OCI-M1 (cell line): Measurements from ENCODE around the gene PTPRJ.
"Not testable (repeated sequence)": the region's sequence is repeated elsewhere in the genome, so short reads cannot be mapped to it uniquely, and the experiment has no call there.

ENCODE experiments used
- DNase-seq: peaks from one replicate; lab custom pipeline; 2025; lab: John Stamatoyannopoulos, UW

Gene PTPRJ

GRCh38 chr11:48111891-48112290, 131.5 kb downstream of the PTPRJ start:
- no peak for DNase-seq

GRCh38 chr11:48114740-48115139, 134.4 kb downstream of the PTPRJ start:
- DNase-seq, result peak; percentile 15

- peak; percentile 45 for DNase-seq
Measured at GRCh38 chr11:48116437-48117228, 136.3 kb downstream of the PTPRJ start.

GRCh38 chr11:48122246-48122645, 141.9 kb downstream of the PTPRJ start:
- no peak for DNase-seq

GRCh38 chr11:48122656-48123055, 142.3 kb downstream of the PTPRJ start:
- no peak for DNase-seq

- no peak for DNase-seq
Measured at GRCh38 chr11:48123254-48123875, 143.0 kb downstream of the PTPRJ start.

GRCh38 chr11:48123934-48124755, 143.8 kb downstream of the PTPRJ start:
- DNase-seq, result no peak

GRCh38 chr11:48124880-48125279, 144.5 kb downstream of the PTPRJ start:
- DNase-seq, result no peak

- no peak for DNase-seq
Measured at GRCh38 chr11:48125866-48126265, 145.5 kb downstream of the PTPRJ start.

GRCh38 chr11:48127521-48128183, 147.3 kb downstream of the PTPRJ start:
- DNase-seq, result no peak

- DNase-seq, result peak; percentile 5
Measured at GRCh38 chr11:48129697-48130395, 149.5 kb downstream of the PTPRJ start.

- no peak for DNase-seq
Measured at GRCh38 chr11:48134221-48134922, 154.0 kb downstream of the PTPRJ start.

- DNase-seq, result no peak
Measured at GRCh38 chr11:48138222-48138621, 157.9 kb downstream of the PTPRJ start.

- DNase-seq, result not testable (repeated sequence)
Measured at GRCh38 chr11:48139896-48140295, 159.5 kb downstream of the PTPRJ start.

- no peak for DNase-seq
Measured at GRCh38 chr11:48141475-48142122, 161.2 kb downstream of the PTPRJ start.

- no peak for DNase-seq
Measured at GRCh38 chr11:48142889-48143288, 162.5 kb downstream of the PTPRJ start.

- DNase-seq, result no peak
Measured at GRCh38 chr11:48148749-48149148, 168.4 kb downstream of the PTPRJ start.

GRCh38 chr11:48150213-48150612, 169.9 kb downstream of the PTPRJ start:
- no peak for DNase-seq

- DNase-seq, result no peak
Measured at GRCh38 chr11:48154151-48154550, 173.8 kb downstream of the PTPRJ start.
